Measurements from ENCODE around the gene GRWD1. TPM values are rescaled to one million over a fixed set of nuclear protein-coding genes. Genes with fewer than 3 reads are reported as not detected.

The GRWD1 gene
- total RNA-seq, 1 donor from 2014 or later: 10.6 TPM

DNA sequence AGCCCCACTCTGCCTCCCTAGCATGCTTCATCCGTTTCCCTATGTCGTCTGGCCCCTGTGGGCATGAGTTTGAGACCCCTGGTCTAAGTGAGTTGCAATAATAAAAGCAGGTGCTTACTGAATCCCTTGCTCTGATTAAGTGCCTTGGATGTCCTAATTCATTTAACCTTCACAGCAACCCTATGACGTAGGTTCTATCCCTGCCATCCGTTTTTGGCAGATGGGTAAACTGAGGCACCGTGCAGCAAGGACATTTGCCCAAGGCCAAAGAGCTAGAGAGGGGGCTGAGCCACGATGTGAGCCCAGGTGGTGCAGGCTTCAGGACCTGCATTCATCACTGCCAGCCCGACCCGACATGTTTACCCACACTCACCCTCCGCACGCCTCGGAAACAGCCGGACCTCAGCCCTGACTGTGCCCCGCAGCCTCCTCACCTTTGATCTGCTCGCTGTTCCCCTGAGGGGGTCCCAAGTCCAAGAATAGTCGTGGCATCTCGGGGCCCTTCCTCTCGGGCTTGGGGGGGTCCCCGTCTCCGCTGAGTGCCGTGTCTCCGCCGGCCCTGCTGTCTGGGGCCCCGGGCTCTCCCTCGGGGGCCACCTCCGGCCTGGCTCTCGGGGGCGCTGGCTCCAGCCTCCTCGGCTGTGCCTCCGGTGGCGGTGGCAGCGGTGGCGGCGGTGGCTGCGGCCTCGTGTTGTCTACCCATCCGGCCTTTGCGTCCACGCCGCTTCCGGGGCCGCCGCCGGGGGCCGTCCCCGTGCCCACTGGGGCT lies 51.4 kb downstream of the GRWD1 start:
- Histone ChIP-seq H3K79me2 (ENCODE audit: low read depth) (no peaks in the 10 kb centered on the region), H3K36me3 (no peaks in the 10 kb centered on the region), H3K27me3 (peaks cover 20% of the 10 kb centered on the region), H3K4me1 (peaks cover 10% of the 10 kb centered on the region), H3K4me2 (no peak overlapping the region), H3F3A (ENCODE audit: low read depth) (peaks cover 37% of the 10 kb centered on the region), H3K9ac (no peak overlapping the region), H3K4me3 (no peak overlapping the region), H3K27ac (no peak overlapping the region), H4K20me1 (ENCODE audit: low read depth) (peaks cover 8% of the 10 kb centered on the region), H2AFZ (replicated peaks) (no peak overlapping the region), H3K9me3 (ENCODE audit: low read depth) (no peaks in the 10 kb centered on the region)
- no peak for DNase-seq (ENCODE audit: low spot score)
- TF ChIP-seq, protein P1, sequence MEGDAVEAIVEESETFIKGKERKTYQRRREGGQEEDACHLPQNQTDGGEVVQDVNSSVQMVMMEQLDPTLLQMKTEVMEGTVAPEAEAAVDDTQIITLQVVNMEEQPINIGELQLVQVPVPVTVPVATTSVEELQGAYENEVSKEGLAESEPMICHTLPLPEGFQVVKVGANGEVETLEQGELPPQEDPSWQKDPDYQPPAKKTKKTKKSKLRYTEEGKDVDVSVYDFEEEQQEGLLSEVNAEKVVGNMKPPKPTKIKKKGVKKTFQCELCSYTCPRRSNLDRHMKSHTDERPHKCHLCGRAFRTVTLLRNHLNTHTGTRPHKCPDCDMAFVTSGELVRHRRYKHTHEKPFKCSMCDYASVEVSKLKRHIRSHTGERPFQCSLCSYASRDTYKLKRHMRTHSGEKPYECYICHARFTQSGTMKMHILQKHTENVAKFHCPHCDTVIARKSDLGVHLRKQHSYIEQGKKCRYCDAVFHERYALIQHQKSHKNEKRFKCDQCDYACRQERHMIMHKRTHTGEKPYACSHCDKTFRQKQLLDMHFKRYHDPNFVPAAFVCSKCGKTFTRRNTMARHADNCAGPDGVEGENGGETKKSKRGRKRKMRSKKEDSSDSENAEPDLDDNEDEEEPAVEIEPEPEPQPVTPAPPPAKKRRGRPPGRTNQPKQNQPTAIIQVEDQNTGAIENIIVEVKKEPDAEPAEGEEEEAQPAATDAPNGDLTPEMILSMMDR (IDR thresholded peaks at IDR 0.05): no peak
- TF ChIP-seq EZH2 (IDR thresholded peaks at IDR 0.05): no peak
- no peak for TF ChIP-seq EZH2phosphoT487 (IDR thresholded peaks at IDR 0.05)
- Mint-ChIP-seq H3K9me3 (no peaks in the 10 kb centered on the region), H3K4me3 (no peak overlapping the region), H3K27ac (no peak overlapping the region), H3K27me3 (ENCODE audit: insufficient read depth, low read depth) (peaks cover 17% of the 10 kb centered on the region), H3K4me1 (peaks cover 32% of the 10 kb centered on the region), H3K36me3 (peaks cover 1% of the 10 kb centered on the region)

DNA sequence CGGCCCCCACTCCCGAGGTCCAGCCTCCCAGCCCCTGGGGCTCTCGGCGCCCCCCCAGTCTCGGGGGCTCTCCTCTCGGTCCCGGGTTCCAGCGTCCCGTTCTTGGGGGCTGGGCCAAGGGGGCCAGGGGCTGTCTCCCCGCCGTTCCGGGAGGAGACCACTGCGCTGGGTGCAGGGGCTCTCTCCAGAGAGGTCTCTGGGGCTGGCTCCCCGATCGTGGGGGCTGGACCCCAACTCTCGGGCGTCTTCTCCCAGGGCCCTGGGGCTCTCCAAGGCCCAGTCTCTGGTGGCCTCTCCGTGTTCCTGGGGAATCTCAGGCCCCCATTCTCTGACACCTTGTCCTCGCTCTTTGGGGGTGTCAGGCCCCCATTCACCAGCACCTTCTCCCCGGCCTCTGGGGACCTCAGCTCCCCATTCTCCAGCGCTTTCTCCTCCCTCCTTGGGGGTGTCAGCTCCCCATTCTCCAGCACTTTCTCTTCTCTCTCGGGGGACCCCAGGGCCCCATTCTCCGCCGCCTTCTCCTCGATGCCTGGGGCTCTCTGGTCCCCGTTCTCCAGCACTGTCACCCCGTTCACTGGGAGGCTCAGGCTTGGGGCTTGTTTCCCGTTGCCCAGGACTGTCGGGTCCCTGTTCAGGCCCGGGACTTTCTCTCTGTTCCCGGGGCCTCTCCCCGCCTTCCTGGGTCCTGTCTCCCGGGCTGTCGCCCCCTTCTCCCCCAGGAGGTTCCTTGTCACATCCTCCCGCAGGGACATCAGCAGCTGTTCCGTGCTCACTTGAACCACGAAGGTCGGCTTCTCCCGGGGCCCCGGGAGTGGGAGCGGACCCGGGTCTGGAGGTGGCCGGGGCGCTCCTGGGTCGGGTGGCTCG lies 52.2 kb downstream of the GRWD1 start:
- H2AFZ ChIP-seq (replicated peaks): no peak overlapping the region
- no peaks in the 10 kb centered on the region for H3K9me3 Mint-ChIP-seq
- TF ChIP-seq EZH2 (IDR thresholded peaks at IDR 0.05) (no peak), EZH2phosphoT487 (IDR thresholded peaks at IDR 0.05) (no peak)
- TF ChIP-seq, protein P1 (IDR thresholded peaks at IDR 0.05): no peak
- no peaks in the 10 kb centered on the region for H3K79me2 ChIP-seq (ENCODE audit: low read depth)
- H3K27ac ChIP-seq: no peak overlapping the region
- no peak overlapping the region for H3K4me3 Mint-ChIP-seq
- H3K4me3 ChIP-seq: no peak overlapping the region
- H3K36me3 ChIP-seq: no peaks in the 10 kb centered on the region
- H3K27me3 ChIP-seq: peaks cover 20% of the 10 kb centered on the region
- H3K27me3 Mint-ChIP-seq (ENCODE audit: insufficient read depth, low read depth): peaks cover 13% of the 10 kb centered on the region
- H3K4me1 Mint-ChIP-seq: peaks cover 30% of the 10 kb centered on the region
- no peak overlapping the region for H3K27ac Mint-ChIP-seq
- H3K4me1 ChIP-seq: peaks cover 14% of the 10 kb centered on the region
- peaks cover 1% of the 10 kb centered on the region for H3K36me3 Mint-ChIP-seq
- peaks cover 4% of the 10 kb centered on the region for H4K20me1 ChIP-seq (ENCODE audit: low read depth)
- peaks cover 39% of the 10 kb centered on the region for H3F3A ChIP-seq (ENCODE audit: low read depth)
- H3K9ac ChIP-seq: no peak overlapping the region
- DNase-seq (ENCODE audit: low spot score): no peak
- no peaks in the 10 kb centered on the region for H3K9me3 ChIP-seq (ENCODE audit: low read depth)
- H3K4me2 ChIP-seq: no peak overlapping the region

DNA sequence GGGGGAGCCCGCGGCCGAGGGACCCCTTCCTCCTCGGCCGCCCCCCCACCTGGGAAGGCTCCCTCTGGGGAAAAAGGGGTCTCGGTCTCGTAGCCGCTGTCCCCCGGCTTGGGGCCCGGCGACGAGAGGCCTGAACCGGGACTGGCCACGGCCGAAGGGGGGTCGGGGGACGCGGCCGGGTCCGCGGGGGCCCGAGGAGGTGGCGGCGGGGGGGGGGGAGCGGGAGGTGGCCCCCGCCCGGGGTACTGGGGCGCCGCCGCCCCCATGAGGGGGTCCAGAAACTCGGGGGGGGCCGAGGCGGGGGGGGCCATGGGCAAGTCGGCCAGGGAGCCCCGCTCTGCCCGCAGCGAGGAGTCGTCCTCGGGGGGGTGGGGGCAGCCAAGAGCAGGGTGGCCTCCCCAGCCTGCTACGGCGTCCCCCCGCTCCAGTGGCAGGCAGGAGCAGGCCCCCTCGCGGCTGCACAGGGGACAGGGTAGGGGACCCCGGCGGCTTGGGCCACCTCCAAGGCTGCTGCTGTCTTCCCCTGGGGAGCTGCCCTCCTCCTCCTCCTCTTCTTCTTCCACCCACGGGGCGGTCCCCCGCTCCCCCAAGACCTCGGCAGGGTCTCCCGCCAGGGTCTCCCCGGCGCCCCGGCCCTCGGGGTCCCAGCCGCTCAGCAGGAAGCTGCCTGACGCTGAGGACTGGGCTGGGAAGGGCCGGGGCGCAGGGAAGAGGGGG lies 53.0 kb downstream of the GRWD1 start:
- H3K4me3 Mint-ChIP-seq: no peak overlapping the region
- H3K9ac ChIP-seq: no peak overlapping the region
- TF ChIP-seq, protein P1 (IDR thresholded peaks at IDR 0.05): no peak
- peaks cover 4% of the 10 kb centered on the region for H4K20me1 ChIP-seq (ENCODE audit: low read depth)
- H3K4me1 ChIP-seq: peaks cover 14% of the 10 kb centered on the region
- H3K4me2 ChIP-seq: no peak overlapping the region
- peaks cover 16% of the 10 kb centered on the region for H3K27me3 Mint-ChIP-seq (ENCODE audit: insufficient read depth, low read depth)
- H2AFZ ChIP-seq (replicated peaks): no peak overlapping the region
- no peaks in the 10 kb centered on the region for H3K36me3 ChIP-seq
- no peak overlapping the region for H3K4me3 ChIP-seq
- H3K9me3 ChIP-seq (ENCODE audit: low read depth): no peaks in the 10 kb centered on the region
- H3K79me2 ChIP-seq (ENCODE audit: low read depth): no peaks in the 10 kb centered on the region
- H3K4me1 Mint-ChIP-seq: peaks cover 33% of the 10 kb centered on the region
- H3K9me3 Mint-ChIP-seq: no peaks in the 10 kb centered on the region
- no peak for DNase-seq (ENCODE audit: low spot score)
- H3K27ac Mint-ChIP-seq: no peak overlapping the region
- H3K36me3 Mint-ChIP-seq: peaks cover 1% of the 10 kb centered on the region
- H3K27me3 ChIP-seq: peaks cover 17% of the 10 kb centered on the region
- H3K27ac ChIP-seq: no peak overlapping the region
- H3F3A ChIP-seq (ENCODE audit: low read depth): peaks cover 40% of the 10 kb centered on the region
